ENCODE results near the gene VSTM4.

Gene VSTM4

DNA sequence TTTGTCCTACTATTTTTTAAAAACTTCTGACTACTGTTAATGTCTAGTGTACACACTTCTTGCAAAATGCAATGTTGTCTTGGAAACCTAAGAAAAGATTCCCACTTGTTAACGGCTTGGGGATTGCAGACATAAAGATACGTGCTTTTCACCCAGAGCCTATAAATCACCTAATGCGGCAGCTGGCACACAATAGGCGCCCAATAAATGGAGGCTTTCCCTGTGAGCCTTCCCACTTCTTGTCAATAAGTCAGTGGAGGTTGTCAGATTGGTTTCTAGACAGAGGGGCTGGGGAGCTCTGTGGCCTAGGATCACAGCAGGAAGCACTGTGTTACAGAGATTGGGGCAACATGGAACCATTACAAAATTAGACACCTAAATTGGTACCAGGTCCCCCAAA lies 74.7 kb downstream of the VSTM4 start:
- DNase-seq (ENCODE audit: low read depth): no peak

DNA sequence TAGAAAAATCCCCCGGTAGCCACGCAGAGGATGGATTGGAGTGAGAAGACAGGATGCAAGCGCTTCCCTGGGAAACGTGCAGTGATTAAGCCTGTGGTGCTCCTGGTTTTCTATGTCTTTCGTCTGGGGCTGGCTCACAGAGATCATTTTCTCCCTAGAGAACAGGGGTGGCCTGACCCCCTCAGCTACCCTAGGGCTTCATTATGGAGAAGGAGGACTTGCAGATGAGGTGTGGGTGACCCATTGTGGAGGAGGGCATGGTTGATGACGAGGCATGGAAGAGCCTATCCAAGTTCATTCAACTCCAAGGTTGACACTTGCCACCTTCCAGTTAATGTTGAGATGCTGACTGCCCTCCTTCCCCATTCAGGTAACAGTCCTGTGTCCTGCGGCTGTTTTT lies 75.9 kb downstream of the VSTM4 start:
- DNase-seq (ENCODE audit: low read depth): no peak

DNA sequence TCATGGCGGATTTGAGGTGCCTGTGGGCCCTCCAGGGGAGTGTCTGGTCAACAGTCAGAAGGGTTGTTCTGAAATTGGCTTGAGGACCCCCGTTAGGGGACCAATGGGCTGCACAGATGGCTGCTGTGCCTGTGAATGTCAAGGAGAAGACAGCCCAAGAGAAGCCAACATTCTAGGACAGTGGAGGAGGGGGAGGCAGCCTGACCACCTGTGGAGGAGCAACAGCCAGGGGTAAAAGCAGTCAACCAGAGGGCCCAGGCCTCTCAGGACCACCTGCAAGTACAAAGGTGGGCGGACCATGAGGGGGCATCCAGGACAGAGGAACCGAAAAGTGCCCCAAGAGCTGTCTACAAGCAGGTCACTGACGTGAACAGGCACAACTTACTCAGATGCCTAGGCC lies 76.6 kb downstream of the VSTM4 start:
- no peak for DNase-seq (ENCODE audit: low read depth)

DNA sequence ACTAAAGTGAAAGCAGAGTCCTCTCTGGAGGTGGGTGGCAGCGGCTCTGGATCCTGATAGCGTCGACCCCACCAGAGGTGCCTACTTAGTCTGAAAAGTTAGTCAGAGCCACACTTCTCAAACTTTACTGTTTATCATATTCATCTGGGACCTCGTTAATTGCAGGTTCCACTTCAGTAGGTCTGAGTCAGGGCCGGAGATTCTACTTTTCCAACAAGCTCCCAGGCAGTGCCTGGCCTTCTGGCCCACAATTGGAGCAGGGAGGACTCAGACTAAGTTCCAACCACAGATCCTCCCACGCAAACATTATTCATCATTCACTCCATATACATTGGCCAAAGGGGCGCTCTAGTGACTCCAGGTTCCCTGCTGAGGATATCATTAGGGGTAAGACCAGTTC lies 78.1 kb downstream of the VSTM4 start:
- DNase-seq (ENCODE audit: low read depth): no peak

DNA sequence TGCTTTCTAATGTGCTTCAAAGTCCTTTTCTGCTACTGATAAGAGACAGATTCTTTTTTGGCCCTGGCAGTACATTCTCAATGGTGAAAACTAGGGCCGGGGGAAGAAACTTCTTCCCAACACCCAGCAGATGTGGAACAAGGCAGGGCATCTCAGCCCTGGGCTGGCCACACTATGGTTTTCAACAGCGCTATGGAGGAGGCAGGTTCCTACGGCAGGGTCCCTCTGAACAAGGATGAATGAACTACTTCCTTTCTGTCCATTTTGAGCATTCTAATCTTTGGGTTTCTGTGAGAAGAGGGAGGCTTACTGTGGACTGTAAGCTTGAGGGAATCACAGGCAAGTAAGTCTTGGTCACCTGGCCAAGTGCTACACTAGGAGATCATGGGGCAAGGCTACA lies 78.7 kb downstream of the VSTM4 start:
- DNase-seq (ENCODE audit: low read depth): no peak

DNA sequence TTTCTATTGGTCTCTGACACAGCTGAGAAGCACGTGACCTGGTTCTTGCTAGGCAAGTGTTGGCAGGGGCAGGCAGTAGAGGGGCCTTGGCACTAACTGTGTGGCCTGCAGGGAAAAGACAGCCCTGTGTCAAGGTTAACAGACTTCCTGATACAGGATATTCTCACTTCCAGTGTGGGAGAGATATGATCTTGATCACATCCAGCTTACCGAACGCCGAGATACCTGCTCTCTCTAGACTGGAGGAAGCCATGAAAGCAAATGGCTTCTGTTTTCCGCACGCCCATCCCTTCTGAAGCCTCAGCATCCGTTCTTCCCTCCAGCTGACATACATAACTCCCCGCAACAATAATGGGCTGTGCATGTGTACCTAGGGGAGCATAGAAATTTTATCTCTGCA lies 79.4 kb downstream of the VSTM4 start:
- DNase-seq (ENCODE audit: low read depth): no peak

DNA sequence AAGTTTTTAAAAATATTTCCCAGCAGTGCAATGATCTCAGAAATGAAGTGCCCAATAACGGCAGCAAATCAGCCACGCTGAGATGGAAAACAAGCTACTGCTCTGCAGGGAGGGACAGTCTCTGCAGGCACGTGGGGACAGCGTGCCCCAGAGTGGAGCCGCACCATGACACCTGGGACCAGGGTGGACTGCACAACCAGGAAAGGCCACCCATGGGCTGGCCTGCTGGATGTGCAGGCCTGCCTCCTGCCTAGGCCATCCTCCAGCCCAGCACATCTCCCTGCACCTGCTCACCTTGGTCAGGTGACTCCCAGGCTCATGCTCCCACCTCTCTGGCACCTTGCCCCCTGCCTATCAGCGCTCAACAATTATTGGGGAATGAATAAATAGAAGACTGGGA lies 80.4 kb downstream of the VSTM4 start:
- no peak for DNase-seq (ENCODE audit: low read depth)

DNA sequence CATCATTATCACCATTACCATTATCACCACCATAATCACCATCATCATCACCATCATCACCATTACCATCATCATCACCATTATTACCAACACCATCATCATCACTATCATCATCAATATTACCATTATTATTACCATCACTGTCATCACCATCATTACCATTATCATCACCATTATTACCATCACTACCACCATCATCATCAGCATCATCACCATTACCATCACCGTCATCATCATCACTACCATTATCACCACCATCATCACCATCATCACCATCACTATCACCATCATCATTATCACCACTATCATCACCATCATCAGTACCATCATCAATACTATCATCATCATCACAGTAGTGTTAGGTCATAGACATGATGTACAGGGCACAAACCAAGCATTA lies 81.4 kb downstream of the VSTM4 start:
- no peak for DNase-seq (ENCODE audit: low read depth)

DNA sequence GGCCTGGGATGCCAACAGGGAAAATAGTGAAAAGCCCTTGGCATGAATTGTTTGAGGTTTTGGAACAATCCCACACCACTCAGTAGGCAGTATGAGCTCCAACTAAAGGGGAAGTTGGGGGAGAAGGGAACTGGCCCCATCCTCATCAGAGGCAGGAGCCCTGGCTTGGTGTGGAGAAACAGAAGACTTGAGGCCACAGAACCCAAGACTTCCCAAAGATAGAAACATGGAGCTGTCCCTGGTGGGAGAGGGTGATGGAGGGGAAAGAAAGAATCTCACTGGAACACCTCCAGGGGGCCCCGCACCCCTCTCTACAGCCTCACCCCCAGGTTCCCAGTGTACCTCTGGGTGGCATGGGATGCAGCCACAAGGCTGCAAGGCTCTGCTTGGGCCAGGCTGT lies 85.7 kb downstream of the VSTM4 start:
- DNase-seq (ENCODE audit: low read depth): no peak

DNA sequence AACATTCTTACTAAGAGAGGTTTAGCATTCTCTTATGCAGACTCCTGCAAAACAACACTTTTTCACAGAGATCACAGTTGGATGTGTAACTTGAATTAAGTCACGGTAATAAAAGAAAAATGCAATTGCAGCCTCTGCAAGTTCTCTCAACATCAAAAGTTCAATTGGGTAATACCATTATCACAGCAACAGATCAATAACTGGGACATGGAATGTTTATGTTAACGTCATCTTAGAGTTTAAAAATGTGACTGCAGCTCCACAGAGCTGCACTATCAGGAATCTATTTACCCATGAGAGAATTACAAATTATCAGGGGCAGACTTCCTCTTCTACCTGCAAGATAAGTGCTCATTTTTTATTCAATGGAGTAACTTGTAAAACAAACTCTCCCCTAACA lies 86.7 kb downstream of the VSTM4 start:
- DNase-seq (ENCODE audit: low read depth): no peak

DNA sequence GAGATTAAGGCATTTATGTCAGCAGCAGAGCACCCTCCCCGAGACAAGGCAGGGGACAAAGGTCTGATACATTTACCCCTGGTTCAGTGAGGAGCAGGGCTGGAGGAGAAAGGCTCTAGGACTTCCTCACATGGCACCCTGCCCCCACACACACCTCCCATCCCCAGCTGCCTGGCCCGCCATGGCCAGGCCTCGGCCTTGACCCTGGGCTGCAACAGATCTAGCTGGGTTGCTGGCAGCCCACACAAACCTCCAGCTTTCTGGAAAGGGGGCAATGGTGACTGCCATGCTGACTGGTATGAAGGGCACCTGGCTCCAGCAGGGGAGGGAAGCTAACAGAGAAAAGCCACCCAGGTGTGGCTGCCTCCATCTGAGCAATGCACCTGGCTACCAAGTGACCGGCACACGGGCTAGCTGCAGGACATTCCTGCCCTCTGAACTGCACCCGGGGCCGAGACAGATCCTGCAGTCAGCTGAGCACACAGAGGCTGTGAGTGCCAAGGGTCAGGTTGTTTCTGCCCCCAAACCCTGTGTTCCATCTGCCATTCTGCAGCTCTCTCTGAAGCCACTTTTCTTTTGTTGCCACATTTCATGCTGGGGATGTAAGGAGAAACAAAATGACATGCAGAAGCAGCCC lies 89.9 kb downstream of the VSTM4 start:
- no peak for DNase-seq (ENCODE audit: low read depth)

DNA sequence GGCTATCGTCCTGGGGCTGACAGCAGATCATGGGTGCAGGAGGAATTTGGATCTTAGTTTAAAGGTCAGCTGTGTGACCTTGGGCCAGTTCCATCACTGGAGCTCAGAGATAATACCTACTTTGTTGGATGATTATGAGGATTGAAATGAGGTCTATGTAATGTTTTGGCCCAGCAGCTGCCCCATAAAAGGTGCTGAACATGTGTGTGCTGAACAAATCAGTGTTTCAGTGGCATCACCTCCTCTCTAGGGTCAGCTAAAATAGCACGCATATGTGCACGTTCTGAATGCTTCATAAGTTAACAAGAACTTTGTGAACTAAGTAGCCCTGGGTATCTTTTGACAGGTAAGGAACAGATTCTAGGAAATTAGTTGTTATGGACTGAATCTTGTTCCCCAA lies 90.8 kb downstream of the VSTM4 start:
- DNase-seq (ENCODE audit: low read depth): no peak

DNA sequence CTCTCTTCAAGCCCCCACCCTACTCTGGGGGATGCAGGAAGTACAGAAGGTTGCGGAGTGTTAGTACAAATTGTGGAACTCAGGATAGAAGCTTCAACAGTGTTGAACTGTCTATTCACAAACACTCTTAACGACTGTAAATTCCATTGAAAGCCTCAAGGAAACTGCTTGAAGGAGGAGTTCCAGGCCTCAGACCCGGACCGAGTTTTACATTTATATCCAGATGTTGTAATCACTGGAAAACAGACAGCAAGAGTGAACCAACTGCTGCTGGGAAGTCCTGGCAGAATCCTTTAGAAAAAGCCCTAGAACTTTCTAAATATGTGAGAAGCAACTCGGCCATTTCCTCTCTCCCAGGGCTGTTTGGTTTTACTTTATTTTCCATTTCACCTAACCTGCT lies 91.6 kb downstream of the VSTM4 start:
- peak; percentile 31 for DNase-seq (ENCODE audit: low read depth)

DNA sequence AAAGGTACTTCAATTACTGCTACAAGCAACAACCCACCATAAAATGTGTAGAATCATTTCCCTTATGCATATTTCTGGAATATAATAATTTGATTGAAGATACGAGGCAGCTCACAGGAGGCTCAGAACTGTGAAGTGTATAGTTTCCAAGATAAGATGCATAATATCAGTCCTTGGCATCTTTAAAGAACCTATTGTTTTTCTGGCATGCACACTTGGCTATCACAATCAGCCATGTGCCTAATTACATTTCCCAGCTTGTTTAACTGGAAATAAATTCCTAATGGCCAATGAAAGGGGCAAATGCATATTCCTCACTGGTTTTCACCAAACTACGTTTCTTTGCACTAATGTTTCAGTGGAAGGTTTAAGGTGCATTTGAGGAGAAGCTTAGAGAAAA lies 92.3 kb downstream of the VSTM4 start:
- DNase-seq (ENCODE audit: low read depth): no peak

DNA sequence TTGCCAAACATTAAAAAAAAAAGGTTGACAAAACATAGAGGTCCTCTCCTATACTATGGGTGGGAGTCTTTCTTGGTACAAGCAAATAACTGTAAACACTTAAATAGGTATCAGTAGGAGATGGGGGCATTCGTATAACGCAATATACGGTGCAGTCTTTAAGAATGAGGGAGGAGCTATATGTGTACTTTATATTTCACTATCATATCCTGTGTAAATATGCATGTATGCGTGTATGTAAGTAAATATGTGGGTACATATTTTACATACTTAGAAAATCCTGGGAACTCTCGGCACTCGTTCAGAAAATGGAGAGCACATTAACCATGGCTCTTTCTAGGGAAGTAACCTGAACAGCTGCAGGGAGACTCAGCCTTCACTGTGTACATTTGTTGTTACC lies 93.6 kb downstream of the VSTM4 start:
- DNase-seq (ENCODE audit: low read depth): no peak

DNA sequence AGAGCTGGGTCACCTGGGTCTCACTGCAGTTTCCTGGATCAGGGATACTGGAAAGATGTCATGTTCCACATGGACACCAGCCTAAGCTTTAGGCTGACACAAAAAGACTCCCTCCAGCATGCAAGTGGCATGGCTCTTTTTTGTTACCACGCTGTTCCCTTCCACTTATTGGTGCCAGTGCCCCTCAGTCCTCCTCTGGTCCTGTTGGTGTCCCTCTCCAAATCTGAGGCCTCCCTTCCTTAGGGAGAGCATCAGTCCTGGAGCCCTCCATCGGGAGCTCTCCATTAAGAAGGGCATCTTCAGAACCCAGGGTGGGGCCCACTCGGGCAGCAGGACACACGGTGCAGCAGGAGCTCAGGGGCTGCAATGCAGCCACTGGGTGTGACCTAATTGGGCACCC lies 99.6 kb downstream of the VSTM4 start:
- DNase-seq (ENCODE audit: low read depth): no peak

DNA sequence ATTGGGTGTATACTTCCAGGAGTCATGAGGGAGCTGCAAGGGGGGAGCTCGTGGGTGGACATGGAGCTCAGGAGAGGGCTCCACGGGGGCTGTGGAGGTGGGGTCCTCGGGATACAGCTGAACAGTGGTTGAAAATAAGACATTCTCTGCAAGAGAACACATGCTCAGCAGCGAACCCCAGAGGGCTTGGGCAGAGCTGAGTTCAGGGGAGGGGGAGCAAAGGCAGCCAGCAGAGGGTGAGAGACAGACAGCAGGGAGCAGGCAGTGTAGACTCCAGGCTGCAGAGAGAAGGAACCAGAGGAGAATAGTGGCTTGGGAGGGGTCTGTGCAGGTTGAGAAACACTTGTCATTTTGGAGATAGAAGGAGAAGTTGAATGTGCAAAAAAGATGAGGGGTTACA lies 102.7 kb downstream of the VSTM4 start:
- no peak for DNase-seq (ENCODE audit: low read depth)

DNA sequence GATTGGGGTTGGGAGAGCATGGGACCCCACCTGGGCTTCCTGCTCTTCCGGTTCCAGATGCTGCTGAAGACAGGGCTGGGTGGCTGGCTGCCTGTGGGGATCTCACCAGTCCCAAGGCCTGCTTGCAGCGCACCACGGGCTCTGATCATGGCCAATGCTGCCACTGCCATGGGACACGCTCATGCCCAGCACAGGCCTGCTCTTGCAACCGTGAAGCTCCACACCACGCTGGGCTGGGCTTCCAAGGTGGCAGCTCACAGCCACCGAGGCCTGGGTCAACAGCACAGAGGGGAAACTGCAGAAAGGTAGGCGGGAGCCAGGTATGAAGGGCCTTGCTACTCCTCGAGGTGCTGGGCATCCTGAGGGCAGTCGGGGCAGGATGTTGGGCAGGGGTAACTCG lies 103.6 kb downstream of the VSTM4 start:
- no peak for DNase-seq (ENCODE audit: low read depth)

DNA sequence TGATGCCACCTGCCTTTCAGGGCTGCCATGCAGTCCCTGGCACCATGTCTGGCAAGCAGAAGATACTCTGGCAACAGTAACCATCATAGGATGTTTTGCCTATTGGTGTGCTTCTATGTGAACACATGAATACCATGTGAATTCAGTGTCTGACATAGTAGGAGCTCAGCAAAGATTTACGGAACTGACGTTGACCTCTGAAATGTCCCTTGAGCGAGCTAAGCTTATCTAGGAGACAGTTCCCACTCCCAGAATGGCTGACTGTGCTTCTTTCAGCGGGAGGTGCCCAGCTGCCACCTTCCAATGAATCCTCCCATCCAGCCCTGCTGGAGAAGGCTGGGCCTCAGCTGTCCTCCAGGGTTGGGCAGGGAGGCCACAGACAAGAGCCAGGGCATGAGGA lies 104.5 kb downstream of the VSTM4 start:
- DNase-seq (ENCODE audit: low read depth): no peak

DNA sequence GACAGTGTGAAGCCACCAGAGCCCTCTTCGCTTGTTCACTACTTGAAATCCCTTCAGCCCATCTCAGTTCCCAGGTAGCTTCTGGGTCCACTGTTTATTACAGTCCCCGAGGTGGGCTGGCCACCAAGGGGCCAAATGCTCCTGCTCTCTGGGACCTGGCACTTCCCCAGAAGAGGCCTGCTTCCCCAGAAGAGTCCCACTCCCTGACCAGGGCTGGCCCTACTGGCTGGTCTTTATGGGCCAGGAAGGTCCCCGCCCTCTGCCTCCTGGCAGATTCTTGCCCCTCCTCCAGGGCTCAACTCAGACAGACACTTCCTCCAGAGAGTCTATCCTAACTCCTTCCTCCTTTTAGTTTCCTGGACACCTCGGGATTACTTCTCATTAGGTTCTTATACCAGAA lies 105.0 kb downstream of the VSTM4 start:
- DNase-seq (ENCODE audit: low read depth): no peak

DNA sequence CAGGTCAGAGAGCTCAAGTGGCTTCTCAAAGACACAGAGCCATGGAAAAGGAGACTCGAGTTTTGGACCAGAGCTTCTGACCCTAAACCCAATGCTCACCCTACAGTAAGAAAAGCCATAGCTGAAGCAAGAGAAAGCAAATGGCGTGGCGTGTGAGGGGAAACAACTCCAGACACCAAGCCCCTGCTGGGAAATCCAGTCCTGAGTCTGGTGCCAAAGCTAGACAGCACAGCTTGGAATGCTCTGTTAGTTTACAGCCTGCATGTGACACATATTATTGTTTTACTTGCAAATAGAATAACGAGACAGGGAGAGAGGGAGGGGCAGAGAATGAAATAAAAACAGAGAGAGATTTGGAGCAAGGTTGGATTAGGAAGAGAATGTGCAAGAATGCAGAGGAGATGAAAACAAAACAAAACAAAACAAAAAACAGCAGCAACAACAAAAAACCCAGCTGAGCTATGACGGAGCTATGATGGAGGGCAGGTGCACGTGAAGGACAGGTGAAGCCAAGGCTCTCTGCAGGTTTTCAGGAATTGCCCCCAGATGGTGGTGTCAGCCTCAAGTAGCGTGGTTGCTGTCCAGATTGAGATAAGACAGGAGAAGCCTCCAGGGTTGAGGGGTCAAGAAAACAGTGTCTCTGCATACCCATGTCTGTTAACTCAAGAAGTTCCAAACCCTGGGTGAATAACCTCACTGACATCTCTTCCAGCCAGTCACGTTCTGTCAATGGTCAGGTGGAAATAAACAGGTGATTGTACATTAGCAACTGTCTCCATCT lies 105.9 kb downstream of the VSTM4 start:
- no peak for DNase-seq (ENCODE audit: low read depth)

DNA sequence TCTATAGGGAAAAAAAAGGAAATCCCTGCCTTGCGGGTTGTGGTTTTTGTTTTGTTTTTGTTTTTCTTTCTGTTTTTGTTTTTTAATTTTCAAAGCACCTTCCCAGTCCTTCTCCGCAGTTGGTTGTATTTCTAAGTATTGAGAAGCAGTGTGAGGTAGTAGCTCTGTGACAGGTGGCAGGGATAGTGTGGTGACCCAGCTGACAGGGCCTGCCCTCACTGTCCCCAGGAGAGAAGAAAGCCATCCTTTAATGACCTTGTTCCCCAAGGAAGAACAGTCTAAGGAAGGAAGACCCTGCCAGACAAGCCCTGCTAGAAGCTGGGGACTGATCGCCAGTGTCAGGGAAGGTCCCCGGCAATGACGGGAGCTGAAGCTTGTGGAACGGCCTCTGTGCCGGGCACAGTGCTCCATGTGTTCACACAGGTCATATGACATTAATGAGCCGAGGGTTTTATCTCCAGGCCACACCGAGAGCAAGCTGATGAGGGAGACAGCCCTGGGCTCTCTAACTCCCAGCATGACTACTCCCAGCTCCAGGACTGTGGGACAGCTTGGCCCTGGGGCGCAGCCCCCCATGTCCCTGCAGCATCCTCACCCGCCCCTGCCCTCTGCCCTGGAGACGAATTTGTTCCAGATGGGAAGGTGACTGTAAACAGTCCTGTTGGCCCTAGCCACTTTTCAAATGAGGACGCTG lies 106.7 kb downstream of the VSTM4 start:
- DNase-seq (ENCODE audit: low read depth): no peak

DNA sequence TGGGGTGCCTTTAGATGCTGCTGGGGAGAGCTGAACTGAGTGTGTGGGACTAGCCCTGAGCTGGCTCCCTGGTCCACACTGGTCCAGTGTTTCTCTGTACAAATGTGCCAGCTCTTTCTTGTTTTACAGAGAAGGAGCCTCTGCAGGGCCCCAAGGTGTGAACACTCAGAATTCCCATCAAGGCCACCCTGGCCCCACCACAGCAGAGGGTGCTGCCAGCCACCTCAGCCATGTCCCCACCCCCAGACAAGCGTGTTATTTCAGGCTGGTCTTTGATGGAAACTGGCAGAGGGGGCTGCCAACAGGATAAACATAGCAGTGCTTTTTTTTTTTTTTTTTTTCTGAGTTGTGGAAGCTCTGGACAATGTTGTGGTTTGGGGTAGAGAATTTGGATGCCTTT lies 107.2 kb downstream of the VSTM4 start:
- no peak for DNase-seq (ENCODE audit: low read depth)

DNA sequence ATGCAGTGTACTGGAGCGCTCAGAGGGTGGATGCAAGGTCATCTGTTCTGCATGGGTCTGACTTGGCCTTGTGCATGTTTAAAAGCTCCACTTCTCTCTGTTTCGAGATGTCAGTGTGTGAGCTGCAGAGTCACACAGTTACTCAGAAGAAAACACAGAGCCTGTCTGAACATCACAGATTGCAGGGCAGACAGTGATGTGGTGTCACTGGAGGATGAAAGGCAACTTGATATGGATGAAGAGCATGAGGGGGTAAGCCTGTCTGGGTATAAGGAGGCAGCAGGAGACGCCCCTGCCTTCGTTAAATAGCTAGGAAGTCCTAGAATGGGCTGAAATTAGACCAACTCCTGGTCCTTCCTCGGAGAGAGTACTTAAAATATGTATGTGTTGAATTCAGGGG lies 108.2 kb downstream of the VSTM4 start:
- no peak for DNase-seq (ENCODE audit: low read depth)
